Kidney (tissue), 14 donors: ENCODE results near the gene TLE3. TPM values are rescaled to one million over a fixed set of nuclear protein-coding genes. Genes with fewer than 3 reads are reported as not detected.
A peak's percentile ranks its signal among the peaks of the same experiment; 100 is the strongest.

ENCODE experiments used
- DNase-seq, 5 donors: peaks; one replicate each; pipeline ENCODE4 v3.0.0-alpha.2; 2013 to 2020
- FAIRE-seq: peaks from 2 replicates; lab custom pipeline; 2012; peaks lifted over from hg19 to GRCh38; lab: Jason Lieb, UNC
- H3K27ac ChIP-seq, 2 donors: one replicate each; pipeline ENCODE4 v1.7.0; 2013; ENCODE audit warnings: low read depth in 2 of 2, low read length in 2 of 2, inconsistent platforms in 1 of 2
- H3K27me3 ChIP-seq: one replicate; pipeline ENCODE4 v1.7.1; 2013; ENCODE audit warnings: low read length, inconsistent platforms; ENCODE audit not compliant: control insufficient read depth, insufficient read depth
- H3K36me3 ChIP-seq, 3 donors: one replicate each; pipeline versions ENCODE4 v1.7.0 to v1.7.1; 2013; ENCODE audit warnings: low read length in 3 of 3, control low read depth in 1 of 3, inconsistent platforms in 1 of 3; ENCODE audit not compliant: insufficient read depth in 3 of 3, control insufficient read depth in 2 of 3
- H3K4me1 ChIP-seq, 3 donors: one replicate each; pipeline versions ENCODE4 v1.7.0 to v1.7.1; 2013; ENCODE audit warnings: low read length in 3 of 3, inconsistent platforms in 1 of 3, low read depth in 1 of 3; ENCODE audit not compliant: control insufficient read depth in 2 of 3, insufficient read depth in 2 of 3
- H3K4me3 ChIP-seq, 3 donors: one replicate each; pipeline versions ENCODE4 v1.7.0 to v1.8.1; 2013; ENCODE audit warnings: low read length in 3 of 3, control low read depth in 1 of 3, inconsistent platforms in 1 of 3
- H3K9ac ChIP-seq, 3 donors: one replicate each; pipeline versions ENCODE4 v1.7.0 to v1.7.1; 2013; ENCODE audit warnings: low read length in 3 of 3, control low read depth in 1 of 3, inconsistent platforms in 1 of 3
- H3K9me3 ChIP-seq, 3 donors: one replicate each; pipeline versions ENCODE4 v1.7.0 to v1.7.1; 2013; ENCODE audit warnings: low read length in 3 of 3, control low read depth in 1 of 3, inconsistent platforms in 1 of 3; ENCODE audit not compliant: control insufficient read depth in 2 of 3, insufficient read depth in 1 of 3
- CTCF ChIP-seq: IDR thresholded peaks from 3 replicates; pipeline ENCODE4 v1.5.1; 2012; ENCODE audit warnings: mild to moderate bottlenecking, moderate library complexity, borderline replicate concordance; ENCODE audit not compliant: insufficient read depth; ENCODE audit errors: extremely low read depth
- intact Hi-C: fragments of 100-400 bp; cut with DNase I; formaldehyde crosslinking; loops from one replicate; pipeline ENCODE4 v1.11.1; 2022
- polyA plus RNA-seq: library from polyadenylated mRNA; stranded (reverse); fragments of 350-450 nt; fragmentation: Illumina TruSeq; extraction: RNeasy Lipid Tissue Mini Kit (QIAGEN cat#74804); gene quantifications from one replicate; pipeline ENCODE4 v1.2.3, GENCODE V29; 2014; ENCODE audit warnings: low read depth, low replicate concordance; ENCODE audit not compliant: insufficient read depth
- total RNA-seq: library from RNA; stranded (reverse); fragmentation: NEBNext Ultra II Directional; extraction: Animal tissue kit (Norgen Biotek cat#: 25700); gene quantifications from one replicate; pipeline ENCODE4 v1.2.1, GENCODE V29; 2021
- donor health status: control.
- donor health status: control.
- donor health status: control.
- donor health status: control.
- donor health status: control.
- donor health status: DM: yes; HTN: yes; CAD: no.
- donor health status: Normal renal cell carcinoma (clear cell type).

TLE3 gene
- total and polyA plus RNA-seq, 2 donors from 2014 or later = 10.3 to 71.7 TPM

GRCh38 chr15:70072479-70072878, 25.2 kb downstream of the TLE3 start:
- no peak overlapping the region for H3K9ac ChIP-seq
- no peaks in the 10 kb centered on the region for H3K9me3 ChIP-seq
- H3K4me1 ChIP-seq = peaks cover 0 to 4% (median 0%) of the 10 kb centered on the region in 3 donors
- FAIRE-seq (no peak), DNase-seq (peak in 1 of 5 donors; percentile 17)
- no peak overlapping the region for H3K4me3 ChIP-seq
- H3K27ac ChIP-seq = no peak overlapping the region
- intact Hi-C loops = no loop called here
- no peaks in the 10 kb centered on the region for H3K27me3 ChIP-seq
- H3K36me3 ChIP-seq = peaks cover 18 to 59% (median 49%) of the 10 kb centered on the region in 3 donors
- no peak for TF ChIP-seq CTCF

GRCh38 chr15:70071799-70072198, 25.9 kb downstream of the TLE3 start:
- no peaks in the 10 kb centered on the region for H3K9me3 ChIP-seq
- DNase-seq = peak in 4 of 5 donors; percentile 46 to 69 (median 66)
- H3K4me1 ChIP-seq = peaks cover 0 to 4% (median 0%) of the 10 kb centered on the region in 3 donors
- no peak for TF ChIP-seq CTCF
- H3K27ac ChIP-seq = no peak overlapping the region
- no peak overlapping the region for H3K9ac ChIP-seq
- intact Hi-C loops = no loop called here
- peaks cover 18 to 59% (median 51%) of the 10 kb centered on the region in 3 donors for H3K36me3 ChIP-seq
- no peak overlapping the region for H3K4me3 ChIP-seq
- no peaks in the 10 kb centered on the region for H3K27me3 ChIP-seq
- FAIRE-seq = no peak

- Histone ChIP-seq H3K36me3 (peaks cover 14 to 55% (median 51%) of the 10 kb centered on the region in 3 donors), H3K9ac (no peak overlapping the region), H3K9me3 (no peaks in the 10 kb centered on the region), H3K4me3 (no peak overlapping the region), H3K4me1 (peaks cover 0 to 9% (median 8%) of the 10 kb centered on the region in 3 donors), H3K27ac (no peak overlapping the region), H3K27me3 (no peaks in the 10 kb centered on the region)
- TF ChIP-seq CTCF = no peak
- intact Hi-C loops = no loop called here
- FAIRE-seq (no peak), DNase-seq (peak in 1 of 5 donors; percentile 25)
These were observed 28.0 kb downstream of the TLE3 start for GRCh38 chr15:70069716-70070115.
